BLaER1 treated with 17β-estradiol and CSF1 and Interleukin-3, amounts not matched to agents 10 nM and 100 nM (cell line): ENCODE data around the gene JKAMP.

Source experiments
- H3K27ac ChIP-seq, 11 experiments: shearing (Covaris generic); formaldehyde crosslinking; 2 replicates each; pipeline ENCODE4 v1.8.1; 2022
- H3K27me3 ChIP-seq, 11 experiments: shearing (Covaris generic); formaldehyde crosslinking; 2 replicates each; pipeline ENCODE4 v1.8.1; 2022
- H3K36me3 ChIP-seq, 11 experiments: shearing (Covaris generic); formaldehyde crosslinking; 2 replicates each; pipeline ENCODE4 v1.8.1; 2022
- H3K4me1 ChIP-seq, 10 experiments: shearing (Covaris generic); formaldehyde crosslinking; 2 replicates each; pipeline ENCODE4 v1.8.1; 2022
- H3K4me2 ChIP-seq, 11 experiments: shearing (Covaris generic); formaldehyde crosslinking; 2 replicates each; pipeline ENCODE4 v1.8.1; 2022
- H3K4me3 ChIP-seq, 10 experiments: shearing (Covaris generic); formaldehyde crosslinking; 2 replicates each; pipeline ENCODE4 v1.8.1; 2022
- H3K9ac ChIP-seq, 11 experiments: shearing (Covaris generic); formaldehyde crosslinking; 2 replicates each; pipeline ENCODE4 v1.8.1; 2022
- H3K9me3 ChIP-seq, 11 experiments: shearing (Covaris generic); formaldehyde crosslinking; replicated peaks in 1 of 11; 2 replicates each; pipeline ENCODE4 v1.8.1; 2022
- H4K20me1 ChIP-seq, 11 experiments: shearing (Covaris generic); formaldehyde crosslinking; 2 replicates each; pipeline ENCODE4 v1.8.1; 2022
- Cebpa-rat ChIP-seq, 11 experiments: shearing (Covaris generic); IDR thresholded peaks; 2 replicates each; pipeline ENCODE4 v1.8.1; 2022

Gene JKAMP

GRCh38 chr14:59543873-59544272 is 59.6 kb downstream of the JKAMP start:
- H3K9me3 ChIP-seq, result no peaks in the 10 kb centered on the region
- TF ChIP-seq Cebpa-rat (IDR thresholded peaks at IDR 0.05), result no peak
- no peaks in the 10 kb centered on the region for H3K4me1 ChIP-seq
- no peak overlapping the region for H3K9ac ChIP-seq
- H3K4me2 ChIP-seq, result no peak overlapping the region
- H3K27ac ChIP-seq, result no peak overlapping the region
- H4K20me1 ChIP-seq, result no peaks in the 10 kb centered on the region
- no peaks in the 10 kb centered on the region for H3K36me3 ChIP-seq
- H3K4me3 ChIP-seq, result no peak overlapping the region
- H3K27me3 ChIP-seq, result no peaks in the 10 kb centered on the region

GRCh38 chr14:59547310-59547709 is 63.0 kb downstream of the JKAMP start:
- no peak overlapping the region for H3K9ac ChIP-seq
- TF ChIP-seq Cebpa-rat (IDR thresholded peaks at IDR 0.05), result no peak
- H3K27ac ChIP-seq, result no peak overlapping the region
- H3K27me3 ChIP-seq, result no peaks in the 10 kb centered on the region
- no peak overlapping the region for H3K4me2 ChIP-seq
- H3K4me3 ChIP-seq, result no peak overlapping the region
- H3K36me3 ChIP-seq, result no peaks in the 10 kb centered on the region
- H3K9me3 ChIP-seq, result peaks cover 0 to 12% (median 6%) of the 10 kb centered on the region in 11 experiments; a peak in 13 of 22 replicates
- H4K20me1 ChIP-seq, result no peaks in the 10 kb centered on the region
- H3K4me1 ChIP-seq, result no peaks in the 10 kb centered on the region
